GM23338 (cell line): ENCODE results near the gene IGF1R. TPM values are rescaled to one million over a fixed set of nuclear protein-coding genes. Genes with fewer than 3 reads are reported as not detected.

Source experiments
- ATAC-seq: fragments of 200-7000 bp; cut with Tn5 transposase; 3 replicates; pipeline ENCODE4 v1.9.1; 2020
- DNase-seq: peaks from one replicate; pipeline ENCODE4 v3.0.0-alpha.2; 2015; ENCODE audit warnings: low spot score
- H2AFZ ChIP-seq: fragments of 200-600 bp; sonication (generic); 2 replicates; pipeline ENCODE4 v1.8.0; 2016; ENCODE audit warnings: antibody characterized with exemption, mild to moderate bottlenecking, moderate library complexity
- H3F3A ChIP-seq: fragments of 200-600 bp; sonication (generic); replicated peaks from 2 replicates; pipeline ENCODE4 v1.8.0; 2017; ENCODE audit warnings: antibody characterized with exemption, mixed run types, low read depth
- H3K27ac ChIP-seq: fragments of 200-600 bp; sonication (generic); 2 replicates; pipeline ENCODE4 v1.6.1; 2016; ENCODE audit warnings: low read depth
- H3K27me3 ChIP-seq: fragments of 200-600 bp; sonication (generic); 2 replicates; pipeline ENCODE4 v1.8.0; 2016; ENCODE audit warnings: mild to moderate bottlenecking, mixed run types, moderate library complexity; ENCODE audit not compliant: insufficient read depth
- H3K36me3 ChIP-seq: fragments of 200-600 bp; sonication (generic); 2 replicates; pipeline ENCODE4 v1.8.0; 2016; ENCODE audit warnings: mild to moderate bottlenecking; ENCODE audit not compliant: insufficient read depth
- H3K4me1 ChIP-seq: fragments of 200-600 bp; sonication (generic); 2 replicates; pipeline ENCODE4 v1.8.0; 2016; ENCODE audit warnings: mild to moderate bottlenecking, moderate library complexity; ENCODE audit not compliant: insufficient read depth
- H3K4me2 ChIP-seq: fragments of 200-600 bp; sonication (generic); 2 replicates; pipeline ENCODE4 v1.7.1; 2017; ENCODE audit warnings: mixed run types
- H3K4me3 ChIP-seq: fragments of 200-600 bp; sonication (generic); 2 replicates; pipeline ENCODE4 v1.6.1; 2016; ENCODE audit warnings: mixed run types
- H3K79me2 ChIP-seq: fragments of 200-600 bp; sonication (generic); replicated peaks from 2 replicates; pipeline ENCODE4 v1.8.0; 2017; ENCODE audit warnings: mild to moderate bottlenecking; ENCODE audit not compliant: insufficient read depth
- H3K9me2 ChIP-seq: fragments of 200-600 bp; sonication (generic); 2 replicates; pipeline ENCODE4 v1.8.0; 2017; ENCODE audit not compliant: insufficient read depth
- H4K20me1 ChIP-seq: fragments of 200-600 bp; sonication (generic); replicated peaks from 2 replicates; pipeline ENCODE4 v1.8.0; 2017; ENCODE audit warnings: mild to moderate bottlenecking; ENCODE audit not compliant: insufficient read depth
- H3K27ac Mint-ChIP-seq: 2 replicates; pipeline ENCODE4 v1.8.0; 2020; ENCODE audit warnings: inconsistent platforms, mild to moderate bottlenecking, moderate library complexity, mixed read lengths
- H3K27me3 Mint-ChIP-seq: 3 replicates; pipeline ENCODE4 v1.8.0; 2022; ENCODE audit warnings: low read depth, mild to moderate bottlenecking, moderate library complexity, mixed read lengths, inconsistent platforms; ENCODE audit not compliant: insufficient read depth, poor library complexity
- H3K36me3 Mint-ChIP-seq: 3 replicates; pipeline ENCODE4 v1.8.0; 2021; ENCODE audit warnings: low read depth, mild to moderate bottlenecking, inconsistent platforms, moderate library complexity, mixed read lengths
- H3K4me1 Mint-ChIP-seq: 3 replicates; pipeline ENCODE4 v1.8.0; 2020; ENCODE audit warnings: mild to moderate bottlenecking, inconsistent platforms, mixed read lengths
- H3K4me3 Mint-ChIP-seq: 3 replicates; pipeline ENCODE4 v1.8.0; 2021; ENCODE audit warnings: moderate library complexity, mild to moderate bottlenecking, inconsistent platforms, mixed read lengths
- H3K9me3 Mint-ChIP-seq: 3 replicates; pipeline ENCODE4 v1.8.0; 2020; ENCODE audit warnings: moderate library complexity, mild to moderate bottlenecking, inconsistent platforms, mixed read lengths
- EZH2 ChIP-seq: fragments of 200-600 bp; sonication (generic); IDR thresholded peaks from one replicate; pipeline ENCODE4 v1.8.0; 2017; ENCODE audit warnings: antibody characterized with exemption, mild to moderate bottlenecking, low read depth; ENCODE audit not compliant: unreplicated experiment
- JUNB ChIP-seq: IDR thresholded peaks from one replicate; pipeline ENCODE4 v1.6.1; 2016; ENCODE audit warnings: antibody characterized with exemption; ENCODE audit not compliant: unreplicated experiment
- REST ChIP-seq: IDR thresholded peaks from one replicate; pipeline ENCODE4 v1.6.1; 2018; ENCODE audit warnings: antibody characterized with exemption; ENCODE audit not compliant: unreplicated experiment
- STAT1 ChIP-seq: IDR thresholded peaks from one replicate; pipeline ENCODE4 v1.6.1; 2016; ENCODE audit warnings: antibody characterized with exemption; ENCODE audit not compliant: unreplicated experiment
- ZNF114 ChIP-seq: fragments of 250-450 bp; sonication (Bioruptor Pico); IDR thresholded peaks from 2 replicates; pipeline ENCODE4 v1.5.0; 2020; ENCODE audit warnings: mild to moderate bottlenecking, moderate library complexity
- ZNF462 ChIP-seq: fragments of 250-450 bp; sonication (Bioruptor Pico); IDR thresholded peaks from 2 replicates; pipeline ENCODE4 v1.5.0; 2020; ENCODE audit warnings: mild to moderate bottlenecking, moderate library complexity
- polyA plus RNA-seq: library from polyadenylated mRNA; unstranded; fragments of >200 nt; fragmentation: Nextera tagmentation; extraction: Ambion mirVana; gene quantifications from 2 replicates; pipeline ENCODE4 v1.2.1, GENCODE V29; 2016
- total RNA-seq: library from RNA; depleted of rRNA; stranded (reverse); fragments of >200 nt; shearing (Covaris generic); gene quantifications from 2 replicates; pipeline ENCODE4 v1.2.3, GENCODE V29; 2014

The IGF1R gene
- total and polyA plus RNA-seq, 2 experiments from 2014 or later, result 20.4 to 92.2 TPM

- TF ChIP-seq ZNF462 (CRISPR knock-in tag) (no peak), JUNB (no peak), ZNF114 (no peak), STAT1 (no peak)
Observed at GRCh38 chr15:98673133-98673532, 24.8 kb downstream of the IGF1R start (continued).

GRCh38 chr15:98674336-98674735 lies 26.0 kb downstream of the IGF1R start:
- Histone ChIP-seq H3K79me2 (peaks cover 89% of the 10 kb centered on the region), H3K4me1 (peaks cover 58% of the 10 kb centered on the region), H4K20me1 (0 out of 2 replicates have a peak, but pooled peaks cover 7% of the 10 kb centered on the region), H3K9me2 (no peaks in the 10 kb centered on the region), H3K4me3 (no peak overlapping the region), H3K36me3 (no peaks in the 10 kb centered on the region), H3K27me3 (no peaks in the 10 kb centered on the region), H3F3A (peaks cover 10% of the 10 kb centered on the region; the same call in 1 of the 2 replicates), H3K4me2 (no peak overlapping the region), H3K27ac (no peak overlapping the region), H2AFZ (no peak overlapping the region)
- no peaks in the 10 kb centered on the region for H3K9me3 Mint-ChIP-seq
- H3K4me1 Mint-ChIP-seq, result peaks cover 77% of the 10 kb centered on the region
- H3K27me3 Mint-ChIP-seq, result peaks cover 2% of the 10 kb centered on the region
- ATAC-seq, result no peak
- no peak overlapping the region for H3K27ac Mint-ChIP-seq
- H3K4me3 Mint-ChIP-seq, result no peak overlapping the region
- H3K36me3 Mint-ChIP-seq, result peaks cover 10% of the 10 kb centered on the region; the same call in 2 of the 3 replicates
- no peak for DNase-seq
- no peak for TF ChIP-seq JUNB
- TF ChIP-seq REST, result no peak
- no peak for TF ChIP-seq EZH2
- TF ChIP-seq ZNF462 (CRISPR knock-in tag), result no peak
- no peak for TF ChIP-seq ZNF114
